GM10847 (cell line): ENCODE results near the gene HS6ST3.

Experiments
- POLR2A ChIP-seq: IDR thresholded peaks from 2 replicates; pipeline ENCODE4 v1.6.1; 2011; ENCODE audit not compliant: insufficient read length; ENCODE audit errors: extremely low read depth

HS6ST3 gene

GRCh38 chr13:96825653-96826052, 735.7 kb downstream of the HS6ST3 start:
- TF ChIP-seq POLR2A: no peak

GRCh38 chr13:96834626-96835025, 744.7 kb downstream of the HS6ST3 start:
- TF ChIP-seq POLR2A: no peak

- TF ChIP-seq POLR2A: no peak
These were observed 745.6 kb downstream of the HS6ST3 start for GRCh38 chr13:96835546-96835945.

- no peak for TF ChIP-seq POLR2A
These were observed 746.8 kb downstream of the HS6ST3 start for GRCh38 chr13:96836733-96837132.

GRCh38 chr13:96837809-96838208, 747.9 kb downstream of the HS6ST3 start:
- TF ChIP-seq POLR2A: no peak

- TF ChIP-seq POLR2A: no peak
These were observed 754.3 kb downstream of the HS6ST3 start for GRCh38 chr13:96844195-96844594.

- no peak for TF ChIP-seq POLR2A
These were observed 754.7 kb downstream of the HS6ST3 start for GRCh38 chr13:96844616-96845015.

- no peak for TF ChIP-seq POLR2A
These were observed 758.4 kb downstream of the HS6ST3 start for GRCh38 chr13:96848286-96848685.

GRCh38 chr13:96849091-96849490, 759.2 kb downstream of the HS6ST3 start:
- no peak for TF ChIP-seq POLR2A

- TF ChIP-seq POLR2A: no peak
These were observed 760.7 kb downstream of the HS6ST3 start for GRCh38 chr13:96850538-96851145.

GRCh38 chr13:96851856-96852445, 762.0 kb downstream of the HS6ST3 start:
- TF ChIP-seq POLR2A: no peak

GRCh38 chr13:96858133-96858826, 768.4 kb downstream of the HS6ST3 start:
- no peak for TF ChIP-seq POLR2A

GRCh38 chr13:96860882-96861281, 771.0 kb downstream of the HS6ST3 start:
- TF ChIP-seq POLR2A: no peak

- TF ChIP-seq POLR2A: no peak
These were observed 772.2 kb downstream of the HS6ST3 start for GRCh38 chr13:96862093-96862492.

- no peak for TF ChIP-seq POLR2A
These were observed 773.1 kb downstream of the HS6ST3 start for GRCh38 chr13:96862999-96863398.

GRCh38 chr13:96871469-96871868, 781.6 kb downstream of the HS6ST3 start:
- TF ChIP-seq POLR2A: no peak

GRCh38 chr13:96880419-96880818, 790.5 kb downstream of the HS6ST3 start:
- TF ChIP-seq POLR2A: no peak
